IMR-90 (cell line): ENCODE measurements around the gene FAM219A. TPM values are rescaled to one million over a fixed set of nuclear protein-coding genes. Genes with fewer than 3 reads are reported as not detected.

Experiments
- ATAC-seq: fragments of 200-7000 bp; cut with Tn5 transposase; 2 replicates; pipeline ENCODE4 v1.9.1; 2020; ENCODE audit warnings: low read depth, mild to moderate bottlenecking, moderate library complexity
- BruUV-seq: library from RNA; stranded (reverse); fragments of 400-500 nt; replicated peaks from 2 replicates; lab custom pipeline; 2021; lab: Mats Ljungman, UMichigan
- CTCF ChIA-PET: fragments of 300-600 bp; formaldehyde crosslinking; extraction: SDS; loops from one replicate; lab custom pipeline; 2021; ENCODE audit warnings: antibody characterized with exemption; lab: Yijun Ruan, JAX
- POLR2A ChIA-PET: fragments of 300-600 bp; sonication (Branson Sonifier 250); formaldehyde crosslinking; loops from one replicate; lab custom pipeline; 2022; ENCODE audit warnings: antibody characterized with exemption; ENCODE audit not compliant: unreplicated experiment; lab: Charles Lee
- DNase-seq: peaks from one replicate; pipeline ENCODE4 v3.0.0; 2013
- H2AFZ ChIP-seq: replicated peaks from 2 replicates; pipeline ENCODE3; 2013; ENCODE audit warnings: low read length, mild to moderate bottlenecking; ENCODE audit not compliant: poor library complexity
- H2AK5ac ChIP-seq: 2 replicates; pipeline ENCODE4 v1.6.1; 2013; ENCODE audit warnings: low read depth, low read length, inconsistent platforms
- H2AK9ac ChIP-seq: replicated peaks from 2 replicates; pipeline ENCODE3; 2013; ENCODE audit warnings: mild to moderate bottlenecking, low read depth, low read length, moderate library complexity; ENCODE audit not compliant: poor library complexity
- H2BK120ac ChIP-seq: 2 replicates; pipeline ENCODE4 v1.6.1; 2013; ENCODE audit warnings: low read depth, low read length, inconsistent platforms
- H2BK15ac ChIP-seq: 3 replicates; pipeline ENCODE4 v1.6.1; 2013; ENCODE audit warnings: low read depth, low read length, inconsistent platforms
- H2BK20ac ChIP-seq: 2 replicates; pipeline ENCODE4 v1.6.1; 2013; ENCODE audit warnings: low read depth, mild to moderate bottlenecking, inconsistent platforms, low read length, moderate library complexity
- H2BK5ac ChIP-seq: 2 replicates; pipeline ENCODE4 v1.6.1; 2013; ENCODE audit warnings: mild to moderate bottlenecking, low read depth, low read length, inconsistent platforms; ENCODE audit not compliant: poor library complexity, severe bottlenecking
- H3K14ac ChIP-seq: replicated peaks from 2 replicates; pipeline ENCODE4 v1.6.1; 2013; ENCODE audit warnings: low read depth, low read length, inconsistent platforms
- H3K18ac ChIP-seq: 2 replicates; pipeline ENCODE4 v1.6.1; 2013; ENCODE audit warnings: low read depth, low read length, control low read depth
- H3K23ac ChIP-seq: 2 replicates; pipeline ENCODE4 v1.6.1; 2013; ENCODE audit warnings: low read depth, low read length, inconsistent platforms
- H3K27ac ChIP-seq: 2 replicates; pipeline ENCODE4 v1.5.1; 2013; ENCODE audit warnings: mild to moderate bottlenecking, control low read depth, low read length; ENCODE audit not compliant: insufficient read depth
- H3K27me3 ChIP-seq: 2 replicates; pipeline ENCODE4 v1.6.1; 2013; ENCODE audit warnings: low read length; ENCODE audit not compliant: control insufficient read depth, insufficient read depth
- H3K36me3 ChIP-seq: 2 replicates; pipeline ENCODE4 v1.6.1; 2013; ENCODE audit warnings: low read length, mixed read lengths; ENCODE audit not compliant: control insufficient read depth, insufficient read depth
- H3K4ac ChIP-seq: 2 replicates; pipeline ENCODE4 v1.6.1; 2013; ENCODE audit warnings: low read depth, low read length, inconsistent platforms
- H3K4me1 ChIP-seq: 2 replicates; pipeline ENCODE4 v1.6.1; 2013; ENCODE audit warnings: low read length, mixed read lengths; ENCODE audit not compliant: control insufficient read depth, insufficient read depth
- H3K4me2 ChIP-seq: 2 replicates; pipeline ENCODE4 v1.6.1; 2013; ENCODE audit warnings: low read depth, mild to moderate bottlenecking, control low read depth, low read length, moderate library complexity
- H3K4me3 ChIP-seq: 2 replicates; pipeline ENCODE4 v1.5.1; 2013; ENCODE audit warnings: low read depth, mild to moderate bottlenecking, control low read depth, low read length, moderate library complexity; ENCODE audit not compliant: insufficient read depth
- H3K56ac ChIP-seq: 2 replicates; pipeline ENCODE4 v1.6.1; 2013; ENCODE audit warnings: low read length, inconsistent platforms; ENCODE audit not compliant: insufficient read depth; ENCODE audit errors: extremely low read depth
- H3K79me1 ChIP-seq, 2 experiments: 2 replicates each; pipeline ENCODE4 v1.6.1; 2013; ENCODE audit warnings: low read length in 2 of 2, inconsistent platforms in 1 of 2, low read depth in 1 of 2
- H3K9ac ChIP-seq: 2 replicates; pipeline ENCODE4 v1.6.1; 2013; ENCODE audit warnings: low read depth, low read length, control low read depth
- H3K9me1 ChIP-seq: 2 replicates; pipeline ENCODE4 v1.6.1; 2013; ENCODE audit warnings: low read length, inconsistent platforms; ENCODE audit not compliant: insufficient read depth
- H3K9me3 ChIP-seq: 2 replicates; pipeline ENCODE4 v1.6.1; 2013; ENCODE audit warnings: low read length; ENCODE audit not compliant: control insufficient read depth, insufficient read depth
- H4K20me1 ChIP-seq: 2 replicates; pipeline ENCODE4 v1.6.1; 2013; ENCODE audit warnings: low read length, inconsistent platforms; ENCODE audit not compliant: insufficient read depth
- H4K5ac ChIP-seq: 2 replicates; pipeline ENCODE4 v1.6.1; 2013; ENCODE audit warnings: mild to moderate bottlenecking, low read depth, low read length, control low read depth
- H4K8ac ChIP-seq, 2 experiments: 2 replicates each; pipeline ENCODE4 v1.6.1; 2013; ENCODE audit warnings: low read depth in 2 of 2, low read length in 2 of 2, control low read depth in 1 of 2, inconsistent platforms in 1 of 2
- H4K91ac ChIP-seq: 2 replicates; pipeline ENCODE4 v1.6.1; 2013; ENCODE audit warnings: low read depth, low read length, inconsistent platforms; ENCODE audit not compliant: insufficient read depth
- BHLHE40 ChIP-seq: fragments of 150-350 bp; IDR thresholded peaks from 2 replicates; pipeline ENCODE4 v1.6.1; 2016; ENCODE audit warnings: mild to moderate bottlenecking, low read depth, low read length
- CEBPB ChIP-seq: IDR thresholded peaks from 2 replicates; pipeline ENCODE4 v1.6.1; 2012; ENCODE audit warnings: low read depth, low read length, improper control_type of control experiment
- CHD1 ChIP-seq: IDR thresholded peaks from 2 replicates; pipeline ENCODE4 v1.6.1; 2012; ENCODE audit warnings: low read depth, low read length, improper control_type of control experiment
- CTCF ChIP-seq: conservative IDR thresholded peaks from 2 replicates; pipeline ENCODE4 v1.5.1; 2012; ENCODE audit warnings: mild to moderate bottlenecking, low read depth, low read length, improper control_type of control experiment
- ELK1 ChIP-seq: fragments of 150-350 bp; IDR thresholded peaks from 2 replicates; pipeline ENCODE4 v1.6.1; 2016; ENCODE audit warnings: low read depth, mild to moderate bottlenecking, low read length, moderate library complexity, borderline replicate concordance
- FOS ChIP-seq: fragments of 150-350 bp; IDR thresholded peaks from 2 replicates; pipeline ENCODE4 v1.6.1; 2016; ENCODE audit warnings: low read depth, low read length
- MAFK ChIP-seq: IDR thresholded peaks from 2 replicates; pipeline ENCODE4 v1.6.1; 2012; ENCODE audit warnings: low read depth, low read length, improper control_type of control experiment
- MXI1 ChIP-seq: IDR thresholded peaks from 2 replicates; pipeline ENCODE4 v1.6.1; 2012; ENCODE audit warnings: low read depth, mild to moderate bottlenecking, low read length, moderate library complexity, borderline replicate concordance
- NFE2L2 ChIP-seq: fragments of 150-350 bp; IDR thresholded peaks from 2 replicates; pipeline ENCODE4 v1.6.1; 2016; ENCODE audit warnings: low read depth, mild to moderate bottlenecking, low read length
- POLR2A ChIP-seq: IDR thresholded peaks from 2 replicates; pipeline ENCODE4 v1.6.1; 2012; ENCODE audit warnings: mild to moderate bottlenecking, low read depth, low read length
- RAD21 ChIP-seq: IDR thresholded peaks from 2 replicates; pipeline ENCODE4 v1.6.1; 2012; ENCODE audit warnings: low read length, improper control_type of control experiment
- USF2 ChIP-seq: fragments of 150-350 bp; IDR thresholded peaks from 2 replicates; pipeline ENCODE4 v1.6.1; 2017; ENCODE audit warnings: mild to moderate bottlenecking, antibody characterized with exemption, low read length, low read depth
- WGBS, 2 experiments: methylation state at CpG; one replicate each; pipeline versions ENCODE4 v1.1.5 to v1.1.7; 2013; ENCODE audit warnings: missing lambda C conversion rate in 2 of 2; ENCODE audit not compliant: insufficient read length in 1 of 2; ENCODE audit errors: extremely low coverage in 2 of 2; 5-methylcytosine and 5-hydroxymethylcytosine counted together
- dilution Hi-C: fragments of 300-500 bp; cut with HindIII; formaldehyde crosslinking; loops from one replicate; pipeline ENCODE4 v1.14.3; 2018; ENCODE audit warnings: low sequenced_read_pairs; ENCODE audit not compliant: unreplicated experiment
- in situ Hi-C: fragments of 300-500 bp; cut with MboI; formaldehyde crosslinking; loops from 3 replicates; pipeline ENCODE4 v1.14.3; 2019; ENCODE audit warnings: low sequenced_read_pairs, inconsistent platforms, mixed read lengths
- intact Hi-C: fragments of 100-400 bp; cut with micrococcal nuclease; formaldehyde crosslinking; loops from 2 replicates; pipeline ENCODE4 v1.10.0; 2022
- polyA plus RNA-seq, 3 experiments: library from polyadenylated mRNA; depleted of rRNA; stranded (reverse); fragments of >200 nt; gene quantifications; 2 replicates each; pipeline ENCODE4 v1.2.3, GENCODE V29; 2012; ENCODE audit warnings: low replicate concordance in 1 of 3
- total RNA-seq: library from RNA; depleted of rRNA; stranded (reverse); fragments of >200 nt; gene quantifications from 2 replicates; pipeline ENCODE4 v1.2.3, GENCODE V29; 2012

The FAM219A gene
- total and polyA plus RNA-seq, 2 of the 4 experiments (the other 2 are of a cell fraction): 4.8 to 20.8 TPM

GRCh38 chr9:34479431-34479866 lies 21.1 kb upstream of the FAM219A start:
- no peak overlapping the region for H2AK5ac ChIP-seq
- in situ Hi-C loops (no loop called here), intact Hi-C loops (no loop called here), dilution Hi-C loops (no loop called here)
- H3K4me1 ChIP-seq: no peaks in the 10 kb centered on the region
- no peak overlapping the region for H3K9ac ChIP-seq
- no peak overlapping the region for H3K14ac ChIP-seq
- H3K56ac ChIP-seq: no peak overlapping the region
- no TSS peak for BruUV-seq
- DNase-seq (no peak), ATAC-seq (no peak)
- POLR2A ChIA-PET: no interaction called here
- WGBS, 2 experiments: 0% methylated on average over 1 of the region's 5 CpGs; no CpG with 5 or more reads in 1 of the 2 experiments
- H3K27me3 ChIP-seq: peaks cover 17% of the 10 kb centered on the region
- H2BK15ac ChIP-seq: no peak overlapping the region
- H4K91ac ChIP-seq: no peak overlapping the region
- no peaks in the 10 kb centered on the region for H3K9me3 ChIP-seq
- no peak overlapping the region for H4K8ac ChIP-seq
- no peak overlapping the region for H2BK20ac ChIP-seq
- H4K5ac ChIP-seq: no peak overlapping the region
- no peak overlapping the region for H3K4me2 ChIP-seq
- no peak overlapping the region for H3K4ac ChIP-seq
- no peak overlapping the region for H2AFZ ChIP-seq
- no peaks in the 10 kb centered on the region for H3K9me1 ChIP-seq
- TF ChIP-seq MAFK (no peak), CEBPB (no peak), CTCF (no peak), RAD21 (no peak), FOS (no peak), USF2 (no peak), CHD1 (no peak), BHLHE40 (no peak), ELK1 (no peak), NFE2L2 (no peak), POLR2A (no peak), MXI1 (no peak)
- no peaks in the 10 kb centered on the region for H4K20me1 ChIP-seq
- no peak overlapping the region for H2BK5ac ChIP-seq
- no peak overlapping the region for H3K18ac ChIP-seq
- CTCF ChIA-PET: interaction anchor here (0.6 kb wide), 1 partner anchor 10 kb away, joined by 3 read pairs; no protein-coding TSS in a partner anchor
- no peak overlapping the region for H3K4me3 ChIP-seq
- no peaks in the 10 kb centered on the region for H3K36me3 ChIP-seq
- H3K23ac ChIP-seq: no peak overlapping the region
- no peaks in the 10 kb centered on the region for H3K79me1 ChIP-seq
- no peak overlapping the region for H2AK9ac ChIP-seq
- H2BK120ac ChIP-seq: no peak overlapping the region
- H3K27ac ChIP-seq: no peak overlapping the region
